Lower leg skin (tissue), 3 donors: ENCODE results near the gene NKD1.

Experiments
- POLR2A ChIP-seq, 2 donors: fragments of 450-650 bp; IDR thresholded peaks; one replicate each; pipeline ENCODE4 v1.6.1; 2016 to 2017; ENCODE audit warnings: antibody characterized with exemption in 2 of 2, mild to moderate bottlenecking in 1 of 2, moderate library complexity in 1 of 2
- TF ChIP-seq, protein P1 (sequence below), 3 donors: fragments of 450-650 bp; IDR thresholded peaks; one replicate each; pipeline ENCODE4 v1.5.1; 2016; ENCODE audit warnings: antibody characterized with exemption in 3 of 3, mild to moderate bottlenecking in 3 of 3, moderate library complexity in 2 of 3

DNA sequence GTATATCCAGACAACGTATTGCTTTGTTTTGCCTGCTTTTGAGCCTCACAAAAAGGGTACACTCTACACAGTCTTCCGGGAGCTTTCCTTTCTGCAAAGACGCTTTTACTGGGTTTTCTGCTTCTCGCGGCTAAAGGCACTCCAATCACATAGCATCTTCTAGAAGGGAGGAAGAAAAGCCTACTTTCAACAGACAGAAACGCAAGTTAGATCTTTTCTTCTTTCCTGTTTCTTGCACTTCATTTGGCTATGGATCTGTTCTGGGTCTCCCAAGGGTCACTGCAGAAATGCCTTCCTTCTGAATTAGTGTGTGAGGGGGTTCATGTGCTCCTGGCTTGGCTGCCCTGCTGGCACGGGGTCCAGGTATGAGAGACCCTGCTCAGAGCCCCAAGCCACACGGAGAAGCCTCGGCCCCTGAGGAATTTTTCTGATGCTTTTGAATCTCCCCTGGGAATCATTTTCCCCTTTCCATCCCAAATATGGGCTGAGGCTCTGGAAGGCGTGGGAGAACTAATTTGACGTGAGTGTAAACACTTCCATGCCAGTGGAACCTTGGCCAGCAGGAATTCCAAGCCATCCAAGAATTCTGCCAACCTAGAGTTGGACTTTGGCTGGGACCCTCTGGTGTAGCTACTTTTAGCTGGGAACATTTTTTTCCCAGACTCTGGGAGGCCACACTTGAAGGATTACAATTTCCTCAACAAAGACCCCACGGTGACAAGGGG lies 49.6 kb upstream of the NKD1 start:
- TF ChIP-seq POLR2A (IDR thresholded peaks at IDR 0.05) = no peak
- TF ChIP-seq, protein P1, sequence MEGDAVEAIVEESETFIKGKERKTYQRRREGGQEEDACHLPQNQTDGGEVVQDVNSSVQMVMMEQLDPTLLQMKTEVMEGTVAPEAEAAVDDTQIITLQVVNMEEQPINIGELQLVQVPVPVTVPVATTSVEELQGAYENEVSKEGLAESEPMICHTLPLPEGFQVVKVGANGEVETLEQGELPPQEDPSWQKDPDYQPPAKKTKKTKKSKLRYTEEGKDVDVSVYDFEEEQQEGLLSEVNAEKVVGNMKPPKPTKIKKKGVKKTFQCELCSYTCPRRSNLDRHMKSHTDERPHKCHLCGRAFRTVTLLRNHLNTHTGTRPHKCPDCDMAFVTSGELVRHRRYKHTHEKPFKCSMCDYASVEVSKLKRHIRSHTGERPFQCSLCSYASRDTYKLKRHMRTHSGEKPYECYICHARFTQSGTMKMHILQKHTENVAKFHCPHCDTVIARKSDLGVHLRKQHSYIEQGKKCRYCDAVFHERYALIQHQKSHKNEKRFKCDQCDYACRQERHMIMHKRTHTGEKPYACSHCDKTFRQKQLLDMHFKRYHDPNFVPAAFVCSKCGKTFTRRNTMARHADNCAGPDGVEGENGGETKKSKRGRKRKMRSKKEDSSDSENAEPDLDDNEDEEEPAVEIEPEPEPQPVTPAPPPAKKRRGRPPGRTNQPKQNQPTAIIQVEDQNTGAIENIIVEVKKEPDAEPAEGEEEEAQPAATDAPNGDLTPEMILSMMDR (IDR thresholded peaks at IDR 0.05) = no peak
